Type B pancreatic cell (in vitro differentiated cells): ENCODE data around the gene ERC2. TPM values are rescaled to one million over a fixed set of nuclear protein-coding genes. Genes with fewer than 3 reads are reported as not detected.

Source experiments
- DNase-seq: peaks from one replicate; pipeline ENCODE4 v3.0.0; 2021; ENCODE audit warnings: mixed read lengths; ENCODE audit not compliant: unreplicated experiment; ENCODE audit errors: extremely low spot score
- H3K27ac Mint-ChIP-seq: 2 replicates; pipeline ENCODE4 v1.8.0; 2021; ENCODE audit warnings: mild to moderate bottlenecking, mixed read lengths
- H3K27me3 Mint-ChIP-seq: 2 replicates; pipeline ENCODE4 v1.8.0; 2021; ENCODE audit warnings: mixed read lengths
- H3K36me3 Mint-ChIP-seq: 2 replicates; pipeline ENCODE4 v1.8.0; 2021; ENCODE audit warnings: mixed read lengths
- H3K4me1 Mint-ChIP-seq: one replicate; pipeline ENCODE4 v1.8.0; 2021; ENCODE audit warnings: mixed read lengths; ENCODE audit not compliant: unreplicated experiment
- H3K4me3 Mint-ChIP-seq: 2 replicates; pipeline ENCODE4 v1.8.0; 2021; ENCODE audit warnings: mild to moderate bottlenecking, mixed read lengths
- H3K9me3 Mint-ChIP-seq: 2 replicates; pipeline ENCODE4 v1.8.0; 2021; ENCODE audit warnings: mixed read lengths
- total RNA-seq: library from RNA; stranded (reverse); gene quantifications from 2 replicates; pipeline ENCODE4 v1.2.1, GENCODE V29; 2021; ENCODE audit warnings: low replicate concordance
- TF ChIP-seq, protein P1 (sequence below): fragments of 200-600 bp; sonication (generic); conservative IDR thresholded peaks from 2 replicates; pipeline ENCODE4 v1.5.0; 2021; ENCODE audit warnings: antibody characterized with exemption, mild to moderate bottlenecking

ERC2 gene
- total RNA-seq, 1 donor from 2014 or later = 6.1 TPM

DNA sequence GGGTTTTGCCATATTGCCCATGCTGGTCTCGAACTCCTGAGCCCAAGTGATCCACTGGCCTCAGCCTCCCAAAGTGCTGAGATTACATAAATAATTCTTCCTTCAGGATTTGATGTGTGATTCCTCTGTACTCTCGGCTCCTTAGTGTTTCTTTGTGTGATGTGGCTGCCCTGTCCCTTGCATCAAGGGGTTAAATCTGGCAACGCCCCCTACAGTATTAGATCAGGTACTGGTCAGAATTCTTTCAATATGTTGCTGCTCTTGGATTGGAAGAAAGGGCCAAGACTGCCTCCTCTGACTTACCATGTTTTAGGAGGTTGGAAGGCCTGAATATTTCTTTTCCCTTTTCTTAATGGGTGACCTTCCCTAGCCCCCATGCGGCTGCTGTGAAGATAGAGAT, 590.6 kb downstream of the ERC2 start:
- Mint-ChIP-seq H3K9me3 (no peaks in the 10 kb centered on the region), H3K4me3 (no peak overlapping the region), H3K36me3 (no peaks in the 10 kb centered on the region), H3K4me1 (peaks cover 38% of the 10 kb centered on the region), H3K27ac (no peak overlapping the region), H3K27me3 (peaks cover 3% of the 10 kb centered on the region)
- no peak for DNase-seq
- TF ChIP-seq, protein P1, sequence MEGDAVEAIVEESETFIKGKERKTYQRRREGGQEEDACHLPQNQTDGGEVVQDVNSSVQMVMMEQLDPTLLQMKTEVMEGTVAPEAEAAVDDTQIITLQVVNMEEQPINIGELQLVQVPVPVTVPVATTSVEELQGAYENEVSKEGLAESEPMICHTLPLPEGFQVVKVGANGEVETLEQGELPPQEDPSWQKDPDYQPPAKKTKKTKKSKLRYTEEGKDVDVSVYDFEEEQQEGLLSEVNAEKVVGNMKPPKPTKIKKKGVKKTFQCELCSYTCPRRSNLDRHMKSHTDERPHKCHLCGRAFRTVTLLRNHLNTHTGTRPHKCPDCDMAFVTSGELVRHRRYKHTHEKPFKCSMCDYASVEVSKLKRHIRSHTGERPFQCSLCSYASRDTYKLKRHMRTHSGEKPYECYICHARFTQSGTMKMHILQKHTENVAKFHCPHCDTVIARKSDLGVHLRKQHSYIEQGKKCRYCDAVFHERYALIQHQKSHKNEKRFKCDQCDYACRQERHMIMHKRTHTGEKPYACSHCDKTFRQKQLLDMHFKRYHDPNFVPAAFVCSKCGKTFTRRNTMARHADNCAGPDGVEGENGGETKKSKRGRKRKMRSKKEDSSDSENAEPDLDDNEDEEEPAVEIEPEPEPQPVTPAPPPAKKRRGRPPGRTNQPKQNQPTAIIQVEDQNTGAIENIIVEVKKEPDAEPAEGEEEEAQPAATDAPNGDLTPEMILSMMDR = peak; percentile 51

DNA sequence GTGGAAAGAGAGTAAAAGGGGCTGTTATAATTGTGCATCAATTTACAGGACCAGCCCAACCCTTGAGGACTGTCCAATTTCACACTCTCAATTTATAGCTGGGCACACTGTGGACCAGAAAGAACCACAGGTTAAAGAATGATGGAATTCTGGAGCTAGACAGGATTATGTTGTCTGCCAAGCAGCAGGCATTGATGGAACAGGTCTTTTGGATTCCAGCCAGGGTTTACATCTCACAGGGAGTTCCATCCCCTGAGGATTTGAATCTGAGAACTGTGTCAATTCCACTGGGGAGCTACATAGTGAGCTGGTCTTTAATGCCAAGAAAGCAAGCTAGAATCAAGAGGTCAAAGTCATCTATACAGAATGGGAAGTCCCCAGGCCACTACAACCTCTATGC, 591.7 kb downstream of the ERC2 start:
- TF ChIP-seq, protein P1 = no peak
- H3K9me3 Mint-ChIP-seq = no peaks in the 10 kb centered on the region
- no peak for DNase-seq
- H3K4me1 Mint-ChIP-seq = peaks cover 39% of the 10 kb centered on the region
- H3K27me3 Mint-ChIP-seq = peaks cover 3% of the 10 kb centered on the region
- H3K4me3 Mint-ChIP-seq = no peak overlapping the region
- H3K36me3 Mint-ChIP-seq = no peaks in the 10 kb centered on the region
- H3K27ac Mint-ChIP-seq = no peak overlapping the region

DNA sequence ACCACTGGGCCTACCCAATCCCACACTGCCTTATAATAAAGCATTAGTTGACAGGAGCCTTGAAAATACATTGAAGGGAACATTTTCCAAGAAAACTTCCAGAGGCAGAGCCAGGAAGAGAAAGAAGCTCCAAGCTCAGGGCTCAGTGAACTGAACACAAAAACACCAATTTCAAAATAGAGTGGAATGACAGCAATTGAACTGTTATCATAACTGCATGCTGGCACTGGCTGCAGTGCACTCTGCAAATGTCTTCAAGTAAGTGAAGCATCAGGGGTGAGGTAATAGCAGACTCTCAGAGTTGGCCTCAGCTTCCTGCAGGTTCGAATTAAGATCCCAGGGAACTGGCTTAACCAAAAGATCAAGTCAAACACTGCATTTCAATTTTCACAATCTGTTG, 593.2 kb downstream of the ERC2 start:
- Mint-ChIP-seq H3K36me3 (no peaks in the 10 kb centered on the region), H3K27me3 (peaks cover 3% of the 10 kb centered on the region), H3K27ac (no peak overlapping the region), H3K9me3 (no peaks in the 10 kb centered on the region), H3K4me3 (no peak overlapping the region), H3K4me1 (peaks cover 39% of the 10 kb centered on the region)
- TF ChIP-seq, protein P1 = no peak
- DNase-seq = no peak

DNA sequence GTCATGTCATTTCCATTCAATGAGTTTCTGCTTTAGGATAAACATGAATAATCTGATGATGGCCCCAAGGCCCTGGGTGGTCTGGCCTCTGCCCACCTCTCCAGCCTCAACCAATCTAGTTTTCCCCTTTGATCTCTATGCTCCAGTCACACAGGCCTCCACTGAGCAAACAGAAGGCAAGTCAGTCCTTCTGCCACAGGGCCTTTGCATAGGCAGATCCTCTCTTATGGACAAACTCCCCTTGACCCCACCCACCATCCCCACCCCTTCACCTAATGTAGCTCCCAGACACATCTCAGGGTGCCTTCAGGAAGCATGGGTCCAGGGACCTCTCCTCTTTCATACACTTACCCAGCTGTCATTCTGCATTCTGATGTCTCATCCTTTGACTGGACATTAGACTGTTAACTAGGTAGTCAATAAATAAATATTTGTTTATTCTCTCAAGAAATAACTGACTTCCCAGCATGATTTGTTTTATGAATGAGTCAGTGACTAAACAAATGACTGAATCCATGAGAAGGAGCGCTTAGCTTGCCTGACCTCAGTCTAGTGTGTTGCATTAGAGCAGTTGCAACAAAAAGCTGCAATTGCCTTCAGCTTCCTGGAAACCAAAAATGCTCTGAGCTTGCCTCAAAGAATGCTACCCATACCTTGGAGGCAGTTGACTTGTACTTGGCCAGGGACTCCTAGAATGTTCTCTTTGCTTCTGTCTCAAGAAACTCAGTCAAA, 594.6 kb downstream of the ERC2 start:
- H3K9me3 Mint-ChIP-seq = peaks cover 5% of the 10 kb centered on the region
- no peak for DNase-seq
- H3K4me1 Mint-ChIP-seq = peaks cover 35% of the 10 kb centered on the region

DNA sequence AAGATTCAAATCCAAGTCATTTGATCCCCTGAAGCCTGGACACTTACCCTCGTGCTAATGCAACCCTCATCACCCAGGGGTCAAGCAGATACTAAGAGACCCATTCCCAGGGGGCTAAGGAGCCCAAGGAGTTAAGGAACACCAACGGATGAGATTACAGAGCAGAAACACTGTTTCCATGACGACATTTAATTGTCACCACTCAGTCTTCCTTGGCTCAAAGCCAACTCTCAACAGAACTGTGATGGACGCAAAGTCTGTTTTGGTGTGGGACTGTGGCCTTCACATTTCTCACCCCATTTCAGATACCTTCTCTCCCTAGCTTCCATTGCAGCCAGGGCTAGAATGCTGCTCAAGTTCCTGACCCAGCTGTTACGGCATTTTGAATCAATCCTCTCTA, 597.7 kb downstream of the ERC2 start:
- Mint-ChIP-seq H3K9me3 (peaks cover 5% of the 10 kb centered on the region), H3K4me1 (peaks cover 23% of the 10 kb centered on the region), H3K4me3 (no peak overlapping the region), H3K27me3 (peaks cover 5% of the 10 kb centered on the region), H3K36me3 (no peaks in the 10 kb centered on the region), H3K27ac (no peak overlapping the region)
- TF ChIP-seq, protein P1 = no peak
- no peak for DNase-seq

More for the DNA sequence above, 594.6 kb downstream of the ERC2 start:
- H3K36me3 Mint-ChIP-seq = no peaks in the 10 kb centered on the region
- no peak overlapping the region for H3K4me3 Mint-ChIP-seq
- TF ChIP-seq, protein P1 = no peak
- H3K27me3 Mint-ChIP-seq = peaks cover 6% of the 10 kb centered on the region
- no peak overlapping the region for H3K27ac Mint-ChIP-seq
